Caco-2 (cell line): ENCODE results near the gene FAM118A. TPM values are rescaled to one million over a fixed set of nuclear protein-coding genes. Genes with fewer than 3 reads are reported as not detected.

Experiments used
- BruUV-seq: library from RNA; stranded (reverse); fragments of 400-500 nt; replicated peaks from 2 replicates; lab custom pipeline; 2021; lab: Mats Ljungman, UMichigan
- CTCF ChIA-PET: fragments of 300-600 bp; sonication (Branson Sonifier 250); formaldehyde crosslinking; loops from one replicate; lab custom pipeline; 2022; ENCODE audit warnings: antibody characterized with exemption; lab: Charles Lee
- POLR2A ChIA-PET: fragments of 300-600 bp; sonication (Branson Sonifier 250); formaldehyde crosslinking; loops from one replicate; lab custom pipeline; 2022; ENCODE audit warnings: antibody characterized with exemption; lab: Charles Lee
- DNase-seq, 2 experiments: peaks; one replicate each; pipeline versions ENCODE4 v3.0.0 to v3.0.0-alpha.2; 2020 to 2022
- H3K27me3 ChIP-seq: replicated peaks from 2 replicates; pipeline ENCODE4 v1.6.0; 2011; ENCODE audit warnings: low read length; ENCODE audit not compliant: control insufficient read depth, insufficient read depth
- H3K36me3 ChIP-seq: 2 replicates; pipeline ENCODE4 v1.5.1; 2011; ENCODE audit warnings: low read length; ENCODE audit not compliant: control insufficient read depth, insufficient read depth
- H3K4me1 ChIP-seq: fragments of 250-450 bp; sonication (Bioruptor Pico); 2 replicates; pipeline ENCODE4 v1.5.1; 2020; ENCODE audit warnings: mild to moderate bottlenecking
- H3K4me3 ChIP-seq: 2 replicates; pipeline ENCODE4 v1.5.1; 2011; ENCODE audit warnings: low read depth, mild to moderate bottlenecking, control low read depth, low read length
- H3K9me3 ChIP-seq: fragments of 250-450 bp; sonication (Bioruptor Pico); 2 replicates; pipeline ENCODE4 v1.5.1; 2020; ENCODE audit warnings: mild to moderate bottlenecking, moderate library complexity
- H3K27ac Mint-ChIP-seq: one replicate; pipeline ENCODE4 v1.8.0; 2022; ENCODE audit warnings: mixed read lengths; ENCODE audit not compliant: unreplicated experiment
- H3K27me3 Mint-ChIP-seq: one replicate; pipeline ENCODE4 v1.8.0; 2022; ENCODE audit warnings: mixed read lengths; ENCODE audit not compliant: insufficient read depth, unreplicated experiment
- H3K36me3 Mint-ChIP-seq: one replicate; pipeline ENCODE4 v1.8.0; 2022; ENCODE audit warnings: mild to moderate bottlenecking, mixed read lengths; ENCODE audit not compliant: insufficient read depth, unreplicated experiment
- H3K4me1 Mint-ChIP-seq: one replicate; pipeline ENCODE4 v1.8.0; 2022; ENCODE audit warnings: low read depth, mixed read lengths; ENCODE audit not compliant: unreplicated experiment
- H3K4me3 Mint-ChIP-seq: one replicate; pipeline ENCODE4 v1.8.0; 2022; ENCODE audit warnings: mild to moderate bottlenecking, moderate library complexity, mixed read lengths; ENCODE audit not compliant: unreplicated experiment
- H3K9me3 Mint-ChIP-seq: one replicate; pipeline ENCODE4 v1.8.0; 2022; ENCODE audit warnings: mixed read lengths; ENCODE audit not compliant: unreplicated experiment
- CTCF ChIP-seq, 2 experiments: fragments of 200-600 bp in 1 of 2; IDR thresholded peaks; 1 replicate in 1 of 2; 2 replicates in 1 of 2; pipeline versions ENCODE4 v1.5.1 to v1.8.0; 2011 to 2022; ENCODE audit warnings: antibody characterized with exemption in 1 of 2, control low read depth in 1 of 2, inconsistent platforms in 1 of 2, low read depth in 1 of 2, low read length in 1 of 2, mild to moderate bottlenecking in 1 of 2, moderate library complexity in 1 of 2; ENCODE audit not compliant: insufficient read depth in 1 of 2, severe bottlenecking in 1 of 2, unreplicated experiment in 1 of 2
- intact Hi-C: fragments of 100-400 bp; cut with micrococcal nuclease; formaldehyde crosslinking; loops from one replicate; pipeline ENCODE4 v1.10.0; 2022; ENCODE audit not compliant: unreplicated experiment
- total RNA-seq: library from RNA; stranded (reverse); gene quantifications from 2 replicates; pipeline ENCODE4 v1.2.3, GENCODE V29; 2022

The FAM118A gene
- total RNA-seq, 1 experiment from 2014 or later = 120 TPM

- POLR2A ChIA-PET = interaction anchor here (1.6 kb wide), 1 partner anchor 41 kb away, joined by 5 read pairs; no protein-coding TSS in a partner anchor
- H3K9me3 Mint-ChIP-seq = no peaks in the 10 kb centered on the region
- intact Hi-C loops = no loop called here
- Histone ChIP-seq H3K9me3 (no peaks in the 10 kb centered on the region), H3K4me3 (no peak overlapping the region), H3K36me3 (peaks cover 2% of the 10 kb centered on the region; the same call in 1 of the 2 replicates), H3K4me1 (peaks cover 67% of the 10 kb centered on the region), H3K27me3 (no peaks in the 10 kb centered on the region)
- no peak for TF ChIP-seq CTCF (IDR thresholded peaks at IDR 0.05; ENCODE audit: insufficient read depth in 1 of 2, low read depth in 1 of 2, low read length in 1 of 2, severe bottlenecking in 1 of 2, unreplicated experiment in 1 of 2)
- H3K4me1 Mint-ChIP-seq = peaks cover 56% of the 10 kb centered on the region
- H3K27ac Mint-ChIP-seq = peak overlapping the region; percentile 82
- H3K36me3 Mint-ChIP-seq = peaks cover 57% of the 10 kb centered on the region
- no peaks in the 10 kb centered on the region for H3K27me3 Mint-ChIP-seq
- peak overlapping the region; percentile 47 for H3K4me3 Mint-ChIP-seq
- no TSS peak for BruUV-seq
- CTCF ChIA-PET = no interaction called here
- no peak for DNase-seq
Observed at GRCh38 chr22:45314786-45315185, 5.1 kb downstream of the FAM118A start.

- Mint-ChIP-seq H3K4me3 (no peak overlapping the region), H3K36me3 (peaks cover 50% of the 10 kb centered on the region), H3K27me3 (no peaks in the 10 kb centered on the region), H3K4me1 (peaks cover 42% of the 10 kb centered on the region), H3K27ac (peak overlapping the region; percentile 48), H3K9me3 (no peaks in the 10 kb centered on the region)
- BruUV-seq = no TSS peak
- intact Hi-C loops = no loop called here
- ChIA-PET POLR2A (interaction anchor here (0.7 to 1.0 kb wide), 2 partner anchors 11 to 36 kb away, joined by 4 to 5 read pairs; no protein-coding TSS in a partner anchor), CTCF (interaction anchor here (0.6 to 1.5 kb wide), 2 partner anchors 44 to 97 kb away, joined by 3 to 6 read pairs; partner anchors contain the start of genes RIBC2 and SMC1B)
- TF ChIP-seq CTCF (IDR thresholded peaks at IDR 0.05; ENCODE audit: insufficient read depth in 1 of 2, low read depth in 1 of 2, low read length in 1 of 2, severe bottlenecking in 1 of 2, unreplicated experiment in 1 of 2) = no peak
- Histone ChIP-seq H3K4me1 (peaks cover 61% of the 10 kb centered on the region), H3K4me3 (no peak overlapping the region), H3K27me3 (no peaks in the 10 kb centered on the region), H3K36me3 (peaks cover 3% of the 10 kb centered on the region), H3K9me3 (no peaks in the 10 kb centered on the region)
- peak in 1 of 2 experiments; percentile 32 for DNase-seq
Observed at GRCh38 chr22:45316796-45317526, 7.2 kb downstream of the FAM118A start.

GRCh38 chr22:45317551-45318167 lies 7.9 kb downstream of the FAM118A start:
- no peaks in the 10 kb centered on the region for H3K27me3 Mint-ChIP-seq
- no peak for DNase-seq
- no peak overlapping the region for H3K4me3 ChIP-seq
- peaks cover 54% of the 10 kb centered on the region for H3K4me1 ChIP-seq
- no peaks in the 10 kb centered on the region for H3K27me3 ChIP-seq
- H3K36me3 ChIP-seq = peaks cover 2% of the 10 kb centered on the region
- intact Hi-C loops = no loop called here
- H3K27ac Mint-ChIP-seq = peak overlapping the region; percentile 75
- no TSS peak for BruUV-seq
- CTCF ChIA-PET = interaction anchor here (1.5 kb wide), 1 partner anchor 44 kb away, joined by 6 read pairs; no protein-coding TSS in a partner anchor
- peaks cover 46% of the 10 kb centered on the region for H3K36me3 Mint-ChIP-seq
- H3K4me1 Mint-ChIP-seq = peaks cover 36% of the 10 kb centered on the region
- H3K4me3 Mint-ChIP-seq = no peak overlapping the region
- POLR2A ChIA-PET = no interaction called here
- no peaks in the 10 kb centered on the region for H3K9me3 Mint-ChIP-seq
- TF ChIP-seq CTCF (IDR thresholded peaks at IDR 0.05; ENCODE audit: insufficient read depth in 1 of 2, low read depth in 1 of 2, low read length in 1 of 2, severe bottlenecking in 1 of 2, unreplicated experiment in 1 of 2) = no peak
- no peaks in the 10 kb centered on the region for H3K9me3 ChIP-seq
